Middle frontal gyrus (tissue), 1 donor: ENCODE measurements around the gene RPS6KB1.
"Not testable (repeated sequence)": the region's sequence is repeated elsewhere in the genome, so short reads cannot be mapped to it uniquely, and the experiment has no call there.

Experiments used
- DNase-seq: peaks from one replicate; pipeline ENCODE4 v3.0.0-alpha.2; 2015; ENCODE audit warnings: low spot score; ENCODE audit errors: extremely low spot score

The RPS6KB1 gene

DNA sequence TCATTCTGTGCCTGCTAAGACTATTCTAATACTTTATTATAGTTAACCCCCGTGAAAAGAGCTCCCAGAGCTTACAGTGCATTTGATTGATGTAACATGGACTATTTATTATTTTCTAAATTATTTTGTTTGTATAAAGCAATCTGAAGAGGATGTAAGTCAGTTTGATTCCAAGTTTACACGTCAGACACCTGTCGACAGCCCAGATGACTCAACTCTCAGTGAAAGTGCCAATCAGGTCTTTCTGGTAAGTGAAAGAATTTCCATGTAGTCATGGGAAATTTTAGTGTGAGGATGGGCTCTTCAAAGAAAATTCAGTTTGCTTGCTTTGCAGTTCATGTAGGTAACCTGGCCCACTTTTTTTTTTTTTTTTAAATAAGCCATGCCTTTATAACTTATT lies 47.8 kb downstream of the RPS6KB1 start:
- DNase-seq: not testable (repeated sequence)

DNA sequence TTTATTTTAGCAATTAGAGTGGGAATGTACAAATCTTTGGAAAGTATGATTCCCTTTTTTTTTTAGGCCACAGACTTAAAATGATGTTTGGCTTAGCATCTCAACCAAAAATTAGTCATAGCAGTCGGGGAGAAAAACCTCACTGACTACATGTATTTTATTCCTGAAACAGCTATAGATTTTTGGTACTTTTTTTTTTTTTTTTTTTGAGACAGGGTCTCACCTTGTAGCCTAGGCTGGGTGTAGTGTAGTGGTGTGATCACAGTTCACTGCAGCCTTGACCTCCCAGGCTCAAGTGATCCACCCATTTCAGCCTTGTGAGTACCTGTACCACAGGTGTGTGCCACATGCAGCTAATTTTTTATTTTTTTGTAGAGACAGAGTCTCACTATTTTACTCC lies 48.2 kb downstream of the RPS6KB1 start:
- DNase-seq: no peak

DNA sequence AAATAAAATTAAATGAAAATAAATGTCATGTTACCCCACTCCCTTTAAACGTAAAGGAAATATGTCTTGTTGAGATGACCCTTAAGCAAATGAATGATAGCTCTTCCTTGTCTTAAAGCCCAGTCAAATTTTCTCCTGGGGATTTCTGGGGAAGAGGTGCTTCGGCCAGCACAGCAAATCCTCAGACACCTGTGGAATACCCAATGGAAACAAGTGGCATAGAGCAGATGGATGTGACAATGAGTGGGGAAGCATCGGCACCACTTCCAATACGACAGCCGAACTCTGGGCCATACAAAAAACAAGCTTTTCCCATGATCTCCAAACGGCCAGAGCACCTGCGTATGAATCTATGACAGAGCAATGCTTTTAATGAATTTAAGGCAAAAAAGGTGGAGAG lies 53.5 kb downstream of the RPS6KB1 start:
- DNase-seq: not testable (repeated sequence)

DNA sequence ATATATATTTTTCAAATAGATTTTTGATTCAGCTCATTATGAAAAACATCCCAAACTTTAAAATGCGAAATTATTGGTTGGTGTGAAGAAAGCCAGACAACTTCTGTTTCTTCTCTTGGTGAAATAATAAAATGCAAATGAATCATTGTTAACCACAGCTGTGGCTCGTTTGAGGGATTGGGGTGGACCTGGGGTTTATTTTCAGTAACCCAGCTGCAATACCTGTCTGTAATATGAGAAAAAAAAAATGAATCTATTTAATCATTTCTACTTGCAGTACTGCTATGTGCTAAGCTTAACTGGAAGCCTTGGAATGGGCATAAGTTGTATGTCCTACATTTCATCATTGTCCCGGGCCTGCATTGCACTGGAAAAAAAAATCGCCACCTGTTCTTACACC lies 54.4 kb downstream of the RPS6KB1 start:
- DNase-seq: not testable (repeated sequence)

DNA sequence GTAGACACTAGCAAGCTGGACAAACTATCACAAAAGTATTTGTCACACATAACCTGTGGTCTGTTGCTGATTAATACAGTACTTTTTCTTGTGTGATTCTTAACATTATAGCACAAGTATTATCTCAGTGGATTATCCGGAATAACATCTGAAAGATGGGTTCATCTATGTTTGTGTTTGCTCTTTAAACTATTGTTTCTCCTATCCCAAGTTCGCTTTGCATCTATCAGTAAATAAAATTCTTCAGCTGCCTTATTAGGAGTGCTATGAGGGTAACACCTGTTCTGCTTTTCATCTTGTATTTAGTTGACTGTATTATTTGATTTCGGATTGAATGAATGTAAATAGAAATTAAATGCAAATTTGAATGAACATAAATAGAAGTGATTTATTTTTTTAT lies 57.1 kb downstream of the RPS6KB1 start:
- DNase-seq: no peak

DNA sequence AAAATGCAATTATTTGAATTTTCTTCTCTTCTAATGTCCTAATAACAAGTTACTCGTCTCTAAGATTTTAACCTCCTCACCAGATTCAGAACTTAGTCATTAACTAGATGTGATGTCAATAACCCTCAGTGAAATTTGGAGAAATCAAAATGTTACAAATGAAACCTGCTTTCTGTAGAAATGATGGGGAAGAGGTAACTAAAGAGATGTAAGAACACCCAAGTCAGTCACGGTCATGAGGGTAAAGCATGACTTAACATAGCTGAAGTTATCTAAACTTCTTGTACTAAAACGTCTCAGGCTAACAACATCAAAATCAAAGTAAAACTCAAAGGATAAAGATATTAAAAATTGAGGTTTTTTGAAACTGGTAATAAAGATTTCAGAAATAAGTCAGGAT lies 61.9 kb downstream of the RPS6KB1 start:
- no peak for DNase-seq

DNA sequence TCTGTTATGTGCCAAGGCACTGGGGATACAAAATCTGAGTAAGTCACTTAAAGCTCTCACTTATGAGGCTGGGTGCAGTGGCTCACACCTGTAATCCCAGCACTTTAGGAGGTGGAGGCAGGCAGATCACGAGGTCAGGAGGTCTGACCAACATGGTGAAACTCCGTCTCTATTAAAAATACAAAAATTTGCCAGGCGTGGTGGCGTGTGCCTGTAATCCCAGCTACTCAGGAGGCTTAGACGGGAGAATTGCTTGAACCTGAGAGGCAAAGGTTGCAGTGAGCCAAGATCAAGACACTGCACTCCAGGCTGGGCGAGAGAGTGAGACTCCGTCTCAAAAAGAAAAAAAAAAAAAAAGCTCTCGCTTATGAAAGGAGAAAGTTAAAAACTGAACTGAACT lies 66.7 kb downstream of the RPS6KB1 start:
- not testable (repeated sequence) for DNase-seq

DNA sequence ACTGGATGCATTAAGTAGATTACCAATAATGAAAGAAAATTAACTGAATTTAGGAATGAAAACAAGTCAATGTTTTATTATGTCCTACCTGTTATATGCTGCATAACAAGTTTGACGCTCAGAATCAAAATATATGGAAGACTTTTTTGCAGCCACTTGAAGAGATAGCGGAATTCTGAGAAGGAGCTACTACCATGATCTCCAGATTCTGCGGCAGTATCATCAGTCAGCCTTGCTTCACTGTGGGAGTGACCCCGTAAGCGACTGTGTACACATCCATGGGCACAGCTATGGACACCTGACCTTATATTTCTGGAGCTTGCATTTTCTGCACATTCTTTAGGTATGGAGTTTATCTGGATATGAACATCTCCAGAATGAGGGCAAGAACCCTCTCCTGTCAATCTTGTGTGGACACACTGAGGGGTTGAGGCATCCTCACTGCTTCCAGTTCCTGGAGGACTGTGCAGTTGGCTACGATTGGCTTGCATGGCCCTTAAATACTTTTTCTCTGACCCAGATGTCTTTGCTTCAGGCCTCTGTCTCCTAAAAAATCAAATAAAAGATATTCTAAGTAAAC lies 69.9 kb downstream of the RPS6KB1 start:
- DNase-seq: no peak

DNA sequence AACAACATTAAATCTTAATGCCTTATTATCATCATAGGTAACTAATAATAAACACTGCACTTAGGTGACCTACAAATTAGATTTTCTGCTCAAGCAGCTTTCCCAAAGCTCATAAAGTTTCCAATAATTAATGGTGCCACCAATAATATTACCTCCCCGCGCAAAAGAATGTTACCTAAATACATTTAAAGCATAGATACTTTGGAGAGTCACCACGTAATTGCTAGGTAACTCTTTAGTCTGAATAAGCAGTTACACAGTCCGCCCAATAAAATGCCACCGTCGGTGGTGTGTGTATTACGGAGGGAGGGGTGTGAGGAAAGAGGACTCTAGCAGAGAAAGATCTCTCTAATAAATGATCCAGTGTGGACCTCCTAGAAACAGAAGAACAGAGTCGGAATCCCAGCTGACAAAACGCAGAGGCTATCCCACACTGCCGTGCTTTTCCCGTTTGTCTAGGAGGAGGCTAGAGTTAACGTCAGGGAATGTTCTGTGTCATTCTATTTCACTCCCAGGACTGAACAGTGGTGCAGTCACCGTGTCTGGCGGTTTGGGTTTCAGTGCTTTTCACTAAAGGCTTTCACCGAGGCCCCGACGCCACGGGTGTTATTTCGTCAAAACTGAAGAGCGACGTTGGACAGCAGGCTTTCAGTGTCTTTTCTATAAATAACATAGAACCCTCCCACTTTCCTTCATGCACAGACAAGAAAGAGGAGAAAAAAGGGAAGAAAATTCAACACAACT lies 71.0 kb downstream of the RPS6KB1 start:
- DNase-seq: no peak

DNA sequence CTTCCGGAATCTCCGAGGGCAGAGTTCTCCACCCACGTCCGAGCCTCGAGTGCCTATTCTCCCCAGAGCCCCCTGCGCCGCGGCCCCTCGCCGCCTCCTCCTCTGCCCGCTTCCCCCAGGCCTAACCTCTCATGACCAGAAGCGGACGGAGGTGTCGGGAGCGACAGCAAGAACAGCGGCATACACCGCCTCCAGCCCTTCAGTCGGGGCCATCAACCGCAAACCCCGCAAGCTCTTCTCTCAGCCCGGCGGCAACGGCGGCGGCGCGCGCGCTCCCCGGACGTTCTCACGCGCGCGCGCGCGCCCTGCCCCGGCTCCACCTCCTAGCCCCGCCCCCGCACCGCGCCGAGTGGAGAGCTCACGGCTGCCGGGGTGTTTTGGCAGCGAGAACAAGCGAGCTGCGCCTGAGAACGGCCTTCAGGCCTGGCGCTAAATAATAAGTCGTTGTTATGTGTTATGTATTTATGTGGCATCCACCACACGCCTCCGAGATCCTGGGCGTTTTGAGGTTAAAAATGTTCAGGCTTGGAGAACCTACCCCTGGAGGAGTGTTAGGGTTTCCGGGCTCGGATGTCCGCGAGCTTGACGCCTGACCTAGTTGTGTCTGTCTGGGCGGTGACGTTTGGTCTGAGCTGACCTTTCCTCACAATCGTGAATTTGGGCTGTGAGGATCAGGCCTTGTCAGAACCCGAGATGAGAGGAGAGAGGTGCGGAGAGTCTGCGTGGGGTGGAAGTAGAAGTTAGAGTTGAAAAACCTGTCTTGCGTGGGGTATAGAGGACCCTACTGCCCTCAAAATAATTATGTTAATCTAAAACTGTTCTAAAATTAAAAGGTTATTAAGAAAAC lies 71.8 kb downstream of the RPS6KB1 start, which contains the start of gene RNFT1:
Gene RNFT1, minus strand, starts transcription at position 259 of the 847 bp plus-strand sequence. Its CDS starts 77 bp downstream, at position 182.
- DNase-seq: peak; percentile 91

DNA sequence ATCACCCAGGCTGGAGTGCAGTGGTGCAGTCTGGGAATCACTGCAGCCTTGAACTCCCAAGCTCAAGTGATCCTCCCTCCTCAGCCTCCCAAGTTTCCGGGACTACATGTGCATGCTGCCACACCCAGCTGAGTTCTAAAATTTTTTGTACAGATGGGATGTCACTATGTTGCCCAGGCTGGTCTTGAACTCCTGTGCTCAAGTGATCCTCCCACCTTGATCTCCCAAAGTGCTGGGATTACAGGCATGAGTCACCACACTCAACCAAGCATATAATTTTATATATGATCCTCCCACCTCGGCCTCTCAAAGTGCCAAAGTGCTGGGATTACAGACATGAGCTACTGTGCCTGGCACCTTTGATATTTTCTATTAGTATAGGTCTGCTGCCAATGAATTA lies 78.8 kb downstream of the RPS6KB1 start:
- DNase-seq: not testable (repeated sequence)

DNA sequence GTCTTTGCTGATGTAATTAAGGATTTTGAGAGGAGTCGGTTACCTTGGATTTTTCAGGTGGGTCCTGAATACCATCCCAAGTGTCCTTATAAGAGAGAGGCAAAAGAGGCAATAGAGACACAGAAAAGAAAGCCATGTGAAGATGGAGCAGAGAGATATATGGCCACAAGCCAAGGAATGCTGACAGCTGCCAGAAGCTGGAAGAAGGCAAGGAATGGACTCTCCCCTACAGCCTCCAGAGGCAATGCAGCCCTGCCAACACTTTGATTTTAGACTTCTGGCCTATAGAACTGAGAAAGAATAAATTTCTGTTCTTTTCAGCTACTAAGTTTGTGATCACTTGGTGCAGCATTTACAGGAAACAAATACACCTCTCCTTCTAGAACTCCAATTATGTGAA lies 79.9 kb downstream of the RPS6KB1 start:
- no peak for DNase-seq

DNA sequence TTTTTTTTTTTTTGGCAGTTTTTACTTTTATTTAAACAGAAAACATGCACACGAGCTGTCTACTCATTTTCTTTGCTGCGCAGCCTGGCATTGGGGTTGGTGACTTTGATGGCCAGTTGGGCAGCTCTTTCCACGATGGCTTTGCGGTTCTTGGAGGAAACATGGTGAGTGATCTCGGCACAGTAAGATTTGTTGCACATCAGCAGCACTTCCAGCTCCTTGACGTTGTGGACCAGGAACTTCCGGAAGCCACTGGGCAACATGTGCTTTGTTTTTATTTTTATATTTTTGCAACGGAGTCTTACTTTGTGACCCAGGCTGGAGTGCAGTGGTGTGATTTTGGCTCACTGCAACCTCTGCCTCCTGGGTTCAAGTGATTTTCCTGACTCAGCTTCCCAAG lies 80.6 kb downstream of the RPS6KB1 start:
- DNase-seq: not testable (repeated sequence)

DNA sequence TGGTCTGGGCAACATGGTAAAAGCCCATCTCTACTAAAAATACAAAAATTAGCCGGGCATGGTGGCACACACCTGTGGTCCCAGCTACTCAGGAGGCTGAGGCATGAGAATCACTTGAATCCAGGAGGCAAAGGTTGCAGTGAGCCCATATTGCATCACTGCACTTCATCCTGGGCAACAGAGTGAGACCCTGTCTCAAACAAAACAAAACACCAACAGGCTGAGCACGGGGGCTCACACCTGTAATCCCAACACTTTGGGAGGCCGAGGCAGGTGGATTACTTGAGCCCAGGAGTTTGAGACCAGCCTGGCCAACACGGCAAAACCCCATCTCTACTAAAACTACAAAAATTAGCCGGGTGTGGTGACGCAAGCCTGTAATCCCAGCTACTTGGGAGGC lies 82.2 kb downstream of the RPS6KB1 start:
- not testable (repeated sequence) for DNase-seq

DNA sequence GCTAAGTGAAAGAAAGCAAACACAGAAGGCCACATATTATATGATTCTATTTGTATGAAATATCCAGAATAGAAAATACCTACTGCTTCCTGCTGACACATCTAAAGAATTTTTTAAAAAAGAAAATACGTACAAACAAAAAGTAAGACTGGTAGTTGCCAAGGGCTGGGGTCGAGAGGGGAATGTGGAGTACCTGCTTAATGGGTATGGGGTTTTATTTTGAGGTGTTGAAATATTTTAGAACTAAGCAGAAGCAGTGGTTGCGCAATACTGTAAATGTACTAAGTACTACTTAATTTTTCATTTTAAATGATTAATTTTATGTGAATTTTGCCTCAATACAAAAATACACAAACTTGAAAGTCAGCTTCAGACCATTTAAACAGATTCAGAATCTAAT lies 103.7 kb downstream of the RPS6KB1 start:
- not testable (repeated sequence) for DNase-seq
